Parathyroid adenoma (tissue), 2 donors: ENCODE results near the gene MAGI3.
"Not testable (repeated sequence)": the region's sequence is repeated elsewhere in the genome, so short reads cannot be mapped to it uniquely, and the experiment has no call there.

ENCODE experiments used
- H2AFZ ChIP-seq: fragments of 300-600 bp; sonication (generic); one replicate; pipeline ENCODE4 v1.7.0; 2017; ENCODE audit warnings: antibody characterized with exemption, mild to moderate bottlenecking
- H3K27ac ChIP-seq: fragments of 300-600 bp; sonication (generic); one replicate; pipeline ENCODE4 v1.7.0; 2017
- H3K27me3 ChIP-seq: fragments of 300-600 bp; sonication (generic); one replicate; pipeline ENCODE4 v1.7.0; 2017; ENCODE audit warnings: low read length; ENCODE audit not compliant: control insufficient read depth, insufficient read depth
- H3K36me3 ChIP-seq: fragments of 300-600 bp; sonication (generic); one replicate; pipeline ENCODE4 v1.7.0; 2017; ENCODE audit warnings: low read length; ENCODE audit not compliant: control insufficient read depth, insufficient read depth
- H3K4me1 ChIP-seq: fragments of 300-600 bp; sonication (generic); one replicate; pipeline ENCODE4 v1.7.0; 2017; ENCODE audit warnings: control low read depth
- H3K4me2 ChIP-seq: fragments of 300-600 bp; sonication (generic); one replicate; pipeline ENCODE4 v1.7.0; 2017; ENCODE audit warnings: low read length
- H3K4me3 ChIP-seq: fragments of 300-600 bp; sonication (generic); one replicate; pipeline ENCODE4 v1.7.0; 2017; ENCODE audit warnings: low read depth, low read length
- H3K79me2 ChIP-seq: fragments of 300-600 bp; sonication (generic); one replicate; pipeline ENCODE4 v1.7.0; 2017; ENCODE audit warnings: control low read depth
- H3K9ac ChIP-seq: fragments of 300-600 bp; sonication (generic); one replicate; pipeline ENCODE4 v1.7.0; 2017; ENCODE audit warnings: mild to moderate bottlenecking
- H3K9me3 ChIP-seq: fragments of 300-600 bp; sonication (generic); one replicate; pipeline ENCODE4 v1.7.0; 2017; ENCODE audit warnings: low read length; ENCODE audit not compliant: control insufficient read depth
- TF ChIP-seq, protein P1 (sequence below): fragments of 300-600 bp; sonication (generic); IDR thresholded peaks from one replicate; pipeline ENCODE4 v1.7.0; 2017; ENCODE audit warnings: antibody characterized with exemption, mild to moderate bottlenecking
- donor health status: primary hyperparathyroidism.

The MAGI3 gene

DNA sequence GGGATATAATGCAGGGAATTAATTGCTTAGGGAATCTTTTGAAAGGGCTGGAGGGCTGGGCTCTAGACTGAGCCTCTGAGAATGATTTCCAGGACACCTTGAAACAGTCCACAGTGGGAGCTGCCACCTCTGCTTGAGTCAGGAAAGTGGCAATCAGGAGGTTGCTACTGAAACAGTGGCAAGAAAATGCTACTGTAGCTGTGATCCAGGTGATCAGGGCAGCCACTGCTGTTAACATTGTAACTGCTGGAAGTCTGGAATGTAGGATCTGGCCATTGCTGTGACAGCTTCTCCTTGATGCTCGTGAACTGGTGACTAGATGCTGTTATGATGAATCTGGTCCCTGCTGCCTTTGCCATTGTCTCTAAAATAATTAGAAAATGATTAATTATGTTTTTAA is 12.8 kb downstream of the MAGI3 start:
- no peak overlapping the region for H3K9ac ChIP-seq
- no peaks in the 10 kb centered on the region for H3K9me3 ChIP-seq
- TF ChIP-seq, protein P1, sequence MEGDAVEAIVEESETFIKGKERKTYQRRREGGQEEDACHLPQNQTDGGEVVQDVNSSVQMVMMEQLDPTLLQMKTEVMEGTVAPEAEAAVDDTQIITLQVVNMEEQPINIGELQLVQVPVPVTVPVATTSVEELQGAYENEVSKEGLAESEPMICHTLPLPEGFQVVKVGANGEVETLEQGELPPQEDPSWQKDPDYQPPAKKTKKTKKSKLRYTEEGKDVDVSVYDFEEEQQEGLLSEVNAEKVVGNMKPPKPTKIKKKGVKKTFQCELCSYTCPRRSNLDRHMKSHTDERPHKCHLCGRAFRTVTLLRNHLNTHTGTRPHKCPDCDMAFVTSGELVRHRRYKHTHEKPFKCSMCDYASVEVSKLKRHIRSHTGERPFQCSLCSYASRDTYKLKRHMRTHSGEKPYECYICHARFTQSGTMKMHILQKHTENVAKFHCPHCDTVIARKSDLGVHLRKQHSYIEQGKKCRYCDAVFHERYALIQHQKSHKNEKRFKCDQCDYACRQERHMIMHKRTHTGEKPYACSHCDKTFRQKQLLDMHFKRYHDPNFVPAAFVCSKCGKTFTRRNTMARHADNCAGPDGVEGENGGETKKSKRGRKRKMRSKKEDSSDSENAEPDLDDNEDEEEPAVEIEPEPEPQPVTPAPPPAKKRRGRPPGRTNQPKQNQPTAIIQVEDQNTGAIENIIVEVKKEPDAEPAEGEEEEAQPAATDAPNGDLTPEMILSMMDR: no peak
- H3K27ac ChIP-seq: no peak overlapping the region
- no peaks in the 10 kb centered on the region for H3K27me3 ChIP-seq
- no peaks in the 10 kb centered on the region for H3K79me2 ChIP-seq
- no peak overlapping the region for H3K4me2 ChIP-seq
- no peak overlapping the region for H2AFZ ChIP-seq
- no peaks in the 10 kb centered on the region for H3K36me3 ChIP-seq
- H3K4me1 ChIP-seq: no peaks in the 10 kb centered on the region
- H3K4me3 ChIP-seq: no peak overlapping the region

DNA sequence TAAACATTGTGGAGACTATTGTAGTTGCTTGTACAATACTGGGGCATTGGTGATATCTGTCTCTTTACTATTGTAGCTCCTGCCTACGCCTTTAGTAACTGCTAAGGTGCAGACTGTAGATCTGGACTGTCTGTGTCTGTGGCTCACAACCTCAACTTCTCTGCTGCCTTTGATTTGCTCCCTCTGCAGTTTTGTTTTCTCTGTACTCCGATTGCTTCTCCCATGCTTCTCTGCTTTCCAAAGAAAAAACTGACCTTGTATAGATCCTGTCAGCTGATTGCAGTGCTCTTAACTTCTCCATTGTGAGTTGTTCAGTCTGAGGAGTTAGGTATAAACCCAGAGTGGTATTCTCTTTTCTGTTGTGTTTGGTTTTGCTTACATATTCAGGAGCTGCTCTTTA is 15.3 kb downstream of the MAGI3 start:
- no peaks in the 10 kb centered on the region for H3K36me3 ChIP-seq
- H3K79me2 ChIP-seq: no peaks in the 10 kb centered on the region
- H3K4me3 ChIP-seq: no peak overlapping the region
- H3K27ac ChIP-seq: peak overlapping the region; percentile 12
- no peaks in the 10 kb centered on the region for H3K4me1 ChIP-seq
- no peak overlapping the region for H3K4me2 ChIP-seq
- no peaks in the 10 kb centered on the region for H3K9me3 ChIP-seq
- TF ChIP-seq, protein P1: no peak
- no peaks in the 10 kb centered on the region for H3K27me3 ChIP-seq
- no peak overlapping the region for H3K9ac ChIP-seq
- peak overlapping the region; percentile 42 for H2AFZ ChIP-seq

DNA sequence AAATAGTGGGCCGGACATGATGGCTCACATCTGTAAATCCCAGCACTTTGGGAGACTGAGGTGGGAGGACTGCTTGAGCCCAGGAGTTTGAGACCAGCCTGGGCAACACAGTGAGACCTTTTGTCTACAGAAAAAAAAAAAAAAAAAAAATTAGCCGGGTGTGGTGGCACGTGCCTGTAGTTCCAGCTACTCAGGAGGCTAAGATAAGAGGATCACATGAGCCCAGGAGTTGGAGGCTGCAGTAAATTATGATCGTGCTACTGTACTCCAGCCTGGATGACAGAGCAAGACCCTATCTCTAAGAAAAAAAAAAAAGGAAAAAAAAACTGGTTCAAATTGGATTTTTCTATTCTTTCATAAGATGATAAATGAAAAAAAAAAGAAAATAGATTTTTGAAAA is 15.8 kb downstream of the MAGI3 start:
- not testable (repeated sequence) for H3K4me2 ChIP-seq, H3K9me3 ChIP-seq, H3K36me3 ChIP-seq, H3K4me1 ChIP-seq, H2AFZ ChIP-seq, H3K27ac ChIP-seq, H3K9ac ChIP-seq, H3K27me3 ChIP-seq, H3K79me2 ChIP-seq, H3K4me3 ChIP-seq

DNA sequence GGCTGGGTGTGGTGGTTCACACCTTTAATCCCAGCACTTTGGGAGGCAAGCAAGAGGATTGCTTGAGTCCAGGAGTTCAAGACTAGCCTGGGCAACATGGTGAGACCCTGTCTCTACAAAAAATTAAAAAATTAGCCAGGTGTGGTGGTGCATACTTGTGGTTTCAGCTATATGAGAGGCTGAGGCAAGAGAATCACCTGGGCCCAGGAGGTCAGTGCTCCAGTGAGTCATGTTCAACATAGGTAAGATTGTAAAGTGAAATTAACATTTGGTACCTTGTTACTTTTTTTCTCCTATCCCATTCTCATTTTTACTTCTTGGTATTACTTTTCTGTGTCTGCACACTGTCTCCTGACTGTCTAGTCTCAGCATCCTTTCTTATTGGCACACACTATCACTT is 19.0 kb downstream of the MAGI3 start:
- Histone ChIP-seq H2AFZ (no peak overlapping the region), H3K9ac (no peak overlapping the region), H3K27me3 (no peaks in the 10 kb centered on the region), H3K36me3 (no peaks in the 10 kb centered on the region), H3K79me2 (no peaks in the 10 kb centered on the region), H3K4me2 (no peak overlapping the region), H3K9me3 (no peaks in the 10 kb centered on the region), H3K4me1 (no peaks in the 10 kb centered on the region), H3K27ac (no peak overlapping the region), H3K4me3 (no peak overlapping the region)
- TF ChIP-seq, protein P1: no peak

DNA sequence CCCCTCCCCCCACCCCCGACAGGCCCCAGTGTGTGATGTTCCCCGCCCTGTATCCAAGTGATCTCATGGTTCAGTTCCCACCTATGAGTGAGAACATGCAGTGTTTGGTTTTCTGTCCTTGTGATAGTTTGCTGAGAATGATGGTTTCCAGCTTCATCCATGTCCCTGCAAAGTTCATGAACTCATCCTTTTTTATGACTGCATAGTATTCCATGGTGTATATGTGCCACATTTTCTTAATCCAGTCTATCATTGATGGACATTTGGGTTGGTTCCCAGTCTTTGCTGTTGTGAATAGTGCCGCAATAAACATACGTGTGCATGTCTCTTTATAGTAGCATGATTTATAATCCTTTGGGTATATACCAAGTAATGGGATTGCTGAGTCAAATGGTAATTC is 21.7 kb downstream of the MAGI3 start:
- H2AFZ ChIP-seq, H3K9me3 ChIP-seq, H3K79me2 ChIP-seq, H3K4me2 ChIP-seq, H3K27me3 ChIP-seq, H3K36me3 ChIP-seq, H3K9ac ChIP-seq, H3K4me1 ChIP-seq, H3K4me3 ChIP-seq, H3K27ac ChIP-seq: not testable (repeated sequence)

DNA sequence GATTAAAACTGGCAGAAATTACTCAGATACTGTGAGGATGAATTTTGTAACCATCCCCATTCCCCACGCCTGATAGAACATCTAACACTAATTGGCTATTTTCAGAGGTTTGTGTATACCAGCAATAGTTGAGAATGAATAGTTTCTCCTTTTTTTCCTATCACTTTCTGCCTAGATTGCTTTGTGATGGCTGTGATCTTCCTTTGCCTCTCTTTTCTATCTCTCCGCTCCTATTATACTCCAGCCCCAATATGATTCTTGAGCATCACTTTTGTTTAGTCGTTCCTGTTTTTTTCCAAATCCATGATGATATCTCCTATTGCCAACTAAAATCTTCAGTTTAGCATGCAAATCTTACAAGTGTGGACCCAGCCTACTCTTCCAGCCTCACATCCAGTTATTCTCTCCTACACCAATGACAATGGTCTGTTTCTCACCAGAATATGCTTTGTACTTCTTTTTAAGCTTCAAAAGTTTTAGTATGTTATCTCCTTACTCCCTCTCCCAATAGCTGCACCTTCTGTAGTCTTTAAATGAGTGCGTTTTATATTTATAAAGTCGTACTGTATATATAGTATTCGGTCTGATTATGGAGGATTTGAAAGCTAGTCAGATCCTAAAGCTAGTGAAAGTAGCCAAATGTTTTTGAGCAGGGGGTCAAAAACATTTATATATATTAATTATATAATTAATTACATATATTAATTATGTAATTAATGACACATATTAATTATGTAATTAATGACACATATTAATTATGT is 25.2 kb downstream of the MAGI3 start:
- no peaks in the 10 kb centered on the region for H3K9me3 ChIP-seq
- H3K27me3 ChIP-seq: no peaks in the 10 kb centered on the region
- no peaks in the 10 kb centered on the region for H3K36me3 ChIP-seq
- H3K27ac ChIP-seq: no peak overlapping the region
- H2AFZ ChIP-seq: no peak overlapping the region
- no peak overlapping the region for H3K4me2 ChIP-seq
- H3K9ac ChIP-seq: no peak overlapping the region
- H3K4me3 ChIP-seq: no peak overlapping the region
- TF ChIP-seq, protein P1: no peak
- no peaks in the 10 kb centered on the region for H3K79me2 ChIP-seq
- H3K4me1 ChIP-seq: no peaks in the 10 kb centered on the region

DNA sequence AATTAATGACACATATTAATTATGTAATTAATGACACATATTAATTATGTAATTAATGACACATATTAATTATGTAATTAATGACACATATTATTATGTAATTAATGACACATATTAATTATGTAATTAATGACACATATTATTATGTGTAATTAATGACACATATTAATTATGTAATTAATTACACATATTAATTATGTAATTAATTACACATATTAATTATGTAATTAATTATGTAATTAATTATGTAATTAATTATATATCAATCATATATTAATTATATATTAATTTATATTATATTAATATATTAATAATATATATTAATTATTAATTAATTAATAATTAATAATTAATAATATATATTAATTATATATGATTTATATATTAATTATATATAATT is 25.8 kb downstream of the MAGI3 start:
- H3K9ac ChIP-seq, H2AFZ ChIP-seq, H3K27ac ChIP-seq, H3K4me3 ChIP-seq, H3K4me1 ChIP-seq, H3K79me2 ChIP-seq, H3K27me3 ChIP-seq, H3K36me3 ChIP-seq, H3K4me2 ChIP-seq, H3K9me3 ChIP-seq: not testable (repeated sequence)
